G401.6 (cell line): ENCODE results near the gene UBR2.
"Not testable (repeated sequence)": the region's sequence is repeated elsewhere in the genome, so short reads cannot be mapped to it uniquely, and the experiment has no call there.

Experiments
- FAIRE-seq: peaks from 2 replicates; lab custom pipeline; 2012; peaks lifted over from hg19 to GRCh38; lab: Jason Lieb, UNC

Gene UBR2

GRCh38 chr6:42727627-42728026 is 163.8 kb downstream of the UBR2 start:
- FAIRE-seq: no peak

- FAIRE-seq: no peak
Observed at GRCh38 chr6:42729731-42730130, 165.9 kb downstream of the UBR2 start.

- not testable (repeated sequence) for FAIRE-seq
Observed at GRCh38 chr6:42733867-42734481, 170.1 kb downstream of the UBR2 start.

- no peak for FAIRE-seq
Observed at GRCh38 chr6:42735976-42736375, 172.1 kb downstream of the UBR2 start.

- FAIRE-seq: no peak
Observed at GRCh38 chr6:42740725-42741124, 176.9 kb downstream of the UBR2 start.

GRCh38 chr6:42742116-42742894 is 178.5 kb downstream of the UBR2 start:
- no peak for FAIRE-seq
